ENCODE data around the gene MPC1.

GRCh38 chr6:166398348-166398747 is 15.6 kb upstream of the MPC1 start:
- TF ChIP-seq CTCF (IDR thresholded peaks at IDR 0.05; ENCODE audit: low read length), result no peak
- no peak for TF ChIP-seq EZH2 (IDR thresholded peaks at IDR 0.05; ENCODE audit: borderline replicate concordance, low read length)

Data from OCI-LY1 (cell line).